Osteocyte (in vitro differentiated cells): ENCODE data around the gene SOX9. TPM values are rescaled to one million over a fixed set of nuclear protein-coding genes. Genes with fewer than 3 reads are reported as not detected.

Experiments
- DNase-seq: peaks from one replicate; pipeline ENCODE4 v3.0.0; 2021; ENCODE audit warnings: mixed read lengths; ENCODE audit not compliant: unreplicated experiment; ENCODE audit errors: extremely low spot score
- H3K27ac Mint-ChIP-seq: one replicate; pipeline ENCODE4 v1.8.0; 2021; ENCODE audit warnings: mild to moderate bottlenecking, mixed read lengths; ENCODE audit not compliant: unreplicated experiment
- H3K27me3 Mint-ChIP-seq: one replicate; pipeline ENCODE4 v1.8.0; 2021; ENCODE audit warnings: mixed read lengths; ENCODE audit not compliant: unreplicated experiment
- H3K36me3 Mint-ChIP-seq: one replicate; pipeline ENCODE4 v1.8.0; 2021; ENCODE audit warnings: mixed read lengths; ENCODE audit not compliant: unreplicated experiment
- H3K4me1 Mint-ChIP-seq: one replicate; pipeline ENCODE4 v1.8.0; 2021; ENCODE audit warnings: mixed read lengths; ENCODE audit not compliant: unreplicated experiment
- H3K4me3 Mint-ChIP-seq: one replicate; pipeline ENCODE4 v1.8.0; 2021; ENCODE audit warnings: mild to moderate bottlenecking, moderate library complexity, mixed read lengths; ENCODE audit not compliant: unreplicated experiment
- H3K9me3 Mint-ChIP-seq: one replicate; pipeline ENCODE4 v1.8.0; 2021; ENCODE audit warnings: mixed read lengths; ENCODE audit not compliant: unreplicated experiment
- CTCF ChIP-seq: fragments of 200-600 bp; sonication (generic); IDR thresholded peaks from 2 replicates; pipeline ENCODE4 v1.5.0; 2021; ENCODE audit warnings: antibody characterized with exemption, mild to moderate bottlenecking, moderate library complexity
- total RNA-seq: library from RNA; stranded (reverse); gene quantifications from 2 replicates; pipeline ENCODE4 v1.2.1, GENCODE V29; 2021

SOX9 gene
- total RNA-seq, 1 donor from 2014 or later = 1.9 TPM

GRCh38 chr17:72143245-72143644 lies 22.4 kb downstream of the SOX9 start:
- Mint-ChIP-seq H3K36me3 (no peaks in the 10 kb centered on the region), H3K9me3 (no peaks in the 10 kb centered on the region), H3K4me3 (no peak overlapping the region), H3K27ac (no peak overlapping the region), H3K4me1 (no peaks in the 10 kb centered on the region), H3K27me3 (peaks cover 38% of the 10 kb centered on the region)
- DNase-seq = no peak
- no peak for TF ChIP-seq CTCF

- H3K27me3 Mint-ChIP-seq = peaks cover 40% of the 10 kb centered on the region
- TF ChIP-seq CTCF = no peak
- H3K9me3 Mint-ChIP-seq = no peaks in the 10 kb centered on the region
- DNase-seq = no peak
- H3K4me3 Mint-ChIP-seq = no peak overlapping the region
- no peaks in the 10 kb centered on the region for H3K36me3 Mint-ChIP-seq
- H3K4me1 Mint-ChIP-seq = no peaks in the 10 kb centered on the region
- no peak overlapping the region for H3K27ac Mint-ChIP-seq
Observed at GRCh38 chr17:72144101-72144500, 23.3 kb downstream of the SOX9 start.

GRCh38 chr17:72145562-72145961 lies 24.7 kb downstream of the SOX9 start:
- Mint-ChIP-seq H3K36me3 (no peaks in the 10 kb centered on the region), H3K27ac (no peak overlapping the region), H3K4me3 (no peak overlapping the region), H3K9me3 (no peaks in the 10 kb centered on the region), H3K4me1 (no peaks in the 10 kb centered on the region), H3K27me3 (peaks cover 37% of the 10 kb centered on the region)
- DNase-seq = no peak
- no peak for TF ChIP-seq CTCF

- Mint-ChIP-seq H3K27ac (no peak overlapping the region), H3K9me3 (no peaks in the 10 kb centered on the region), H3K36me3 (no peaks in the 10 kb centered on the region), H3K27me3 (peaks cover 35% of the 10 kb centered on the region), H3K4me1 (no peaks in the 10 kb centered on the region), H3K4me3 (no peak overlapping the region)
- no peak for DNase-seq
- no peak for TF ChIP-seq CTCF
Observed at GRCh38 chr17:72145962-72146361, 25.1 kb downstream of the SOX9 start.

GRCh38 chr17:72146371-72146770 lies 25.6 kb downstream of the SOX9 start:
- no peaks in the 10 kb centered on the region for H3K36me3 Mint-ChIP-seq
- H3K27me3 Mint-ChIP-seq = peaks cover 37% of the 10 kb centered on the region
- H3K9me3 Mint-ChIP-seq = no peaks in the 10 kb centered on the region
- no peak for DNase-seq
- no peak overlapping the region for H3K27ac Mint-ChIP-seq
- no peak overlapping the region for H3K4me3 Mint-ChIP-seq
- TF ChIP-seq CTCF = no peak
- peaks cover under 1% of the 10 kb centered on the region for H3K4me1 Mint-ChIP-seq
